Suprapubic skin (tissue), 3 donors: Measurements from ENCODE around the gene EGFL7.

Experiments
- CTCF ChIP-seq, 2 donors: fragments of 200-600 bp in 1 of 2; fragments of 450-650 bp in 1 of 2; sonication (generic) in 1 of 2; IDR thresholded peaks; one replicate each; pipeline ENCODE4 v1.5.1; 2016 to 2019; ENCODE audit warnings: antibody characterized with exemption in 2 of 2, mild to moderate bottlenecking in 1 of 2, moderate library complexity in 1 of 2
- POLR2A ChIP-seq, 2 donors: fragments of 450-650 bp; IDR thresholded peaks; one replicate each; pipeline ENCODE4 v1.6.1; 2017; ENCODE audit warnings: antibody characterized with exemption in 2 of 2, mild to moderate bottlenecking in 2 of 2, moderate library complexity in 2 of 2

- no peak for TF ChIP-seq CTCF (IDR thresholded peaks at IDR 0.05)
- no peak for TF ChIP-seq POLR2A (IDR thresholded peaks at IDR 0.05)
Measured at GRCh38 chr9:136672431-136673087, 9.8 kb downstream of the EGFL7 start.
